Measurements from ENCODE around the gene KRT86.
"Not testable (repeated sequence)": the region's sequence is repeated elsewhere in the genome, so short reads cannot be mapped to it uniquely, and the experiment has no call there.

KRT86 gene

DNA sequence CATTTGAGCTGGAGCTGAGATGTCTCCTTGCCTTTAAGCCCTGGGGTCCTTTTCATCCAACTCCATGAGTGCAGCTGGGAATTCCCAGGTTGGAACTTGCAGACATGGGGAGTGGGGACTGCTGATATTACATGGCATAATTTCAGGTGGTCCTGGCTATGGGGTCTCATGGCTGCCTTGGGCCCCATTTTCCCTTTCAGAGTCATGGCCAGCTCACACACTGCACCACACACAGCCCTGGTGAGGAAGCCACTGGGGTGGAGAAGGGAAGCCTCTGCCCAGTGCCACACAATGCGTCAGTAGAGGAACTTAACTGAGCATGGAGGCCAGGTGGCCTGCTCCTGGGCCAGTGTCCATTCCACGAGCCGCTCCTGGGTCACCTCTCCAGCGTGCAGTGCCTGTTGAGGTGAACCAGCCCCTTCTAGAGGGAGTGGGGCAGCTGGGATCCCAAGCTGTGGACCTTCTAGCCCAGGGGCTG lies 17.3 kb upstream of the KRT86 start:
- no peak for DNase-seq (ENCODE audit: low read depth)
- no peak overlapping the region for H3K4me3 ChIP-seq (ENCODE audit: low read depth, low read length)
- TF ChIP-seq, protein P1, sequence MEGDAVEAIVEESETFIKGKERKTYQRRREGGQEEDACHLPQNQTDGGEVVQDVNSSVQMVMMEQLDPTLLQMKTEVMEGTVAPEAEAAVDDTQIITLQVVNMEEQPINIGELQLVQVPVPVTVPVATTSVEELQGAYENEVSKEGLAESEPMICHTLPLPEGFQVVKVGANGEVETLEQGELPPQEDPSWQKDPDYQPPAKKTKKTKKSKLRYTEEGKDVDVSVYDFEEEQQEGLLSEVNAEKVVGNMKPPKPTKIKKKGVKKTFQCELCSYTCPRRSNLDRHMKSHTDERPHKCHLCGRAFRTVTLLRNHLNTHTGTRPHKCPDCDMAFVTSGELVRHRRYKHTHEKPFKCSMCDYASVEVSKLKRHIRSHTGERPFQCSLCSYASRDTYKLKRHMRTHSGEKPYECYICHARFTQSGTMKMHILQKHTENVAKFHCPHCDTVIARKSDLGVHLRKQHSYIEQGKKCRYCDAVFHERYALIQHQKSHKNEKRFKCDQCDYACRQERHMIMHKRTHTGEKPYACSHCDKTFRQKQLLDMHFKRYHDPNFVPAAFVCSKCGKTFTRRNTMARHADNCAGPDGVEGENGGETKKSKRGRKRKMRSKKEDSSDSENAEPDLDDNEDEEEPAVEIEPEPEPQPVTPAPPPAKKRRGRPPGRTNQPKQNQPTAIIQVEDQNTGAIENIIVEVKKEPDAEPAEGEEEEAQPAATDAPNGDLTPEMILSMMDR (IDR thresholded peaks at IDR 0.05; ENCODE audit: insufficient read depth, low read depth, low read length, missing control alignments): no peak

DNA sequence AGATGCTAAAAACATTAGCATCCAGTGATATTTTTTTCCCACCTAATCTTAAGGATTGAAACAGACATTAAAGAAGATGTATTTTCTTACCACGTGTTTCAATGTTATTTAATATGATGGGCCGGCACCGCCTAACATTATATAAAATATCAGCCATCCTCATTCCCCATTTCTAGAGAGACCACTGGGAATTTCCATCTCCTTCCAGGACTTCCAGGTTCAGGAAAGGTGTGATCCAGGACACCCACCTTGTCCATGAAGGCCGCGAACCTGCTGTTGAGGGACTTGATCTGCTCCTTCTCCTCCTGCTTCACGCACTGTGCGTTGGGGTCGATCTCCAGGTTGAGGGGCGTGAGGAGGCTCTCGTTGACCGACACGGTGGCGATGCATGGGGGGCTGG lies 16.5 kb upstream of the KRT86 start:
- not testable (repeated sequence) for DNase-seq (ENCODE audit: low read depth); H3K4me3 ChIP-seq (ENCODE audit: low read depth, low read length)

DNA sequence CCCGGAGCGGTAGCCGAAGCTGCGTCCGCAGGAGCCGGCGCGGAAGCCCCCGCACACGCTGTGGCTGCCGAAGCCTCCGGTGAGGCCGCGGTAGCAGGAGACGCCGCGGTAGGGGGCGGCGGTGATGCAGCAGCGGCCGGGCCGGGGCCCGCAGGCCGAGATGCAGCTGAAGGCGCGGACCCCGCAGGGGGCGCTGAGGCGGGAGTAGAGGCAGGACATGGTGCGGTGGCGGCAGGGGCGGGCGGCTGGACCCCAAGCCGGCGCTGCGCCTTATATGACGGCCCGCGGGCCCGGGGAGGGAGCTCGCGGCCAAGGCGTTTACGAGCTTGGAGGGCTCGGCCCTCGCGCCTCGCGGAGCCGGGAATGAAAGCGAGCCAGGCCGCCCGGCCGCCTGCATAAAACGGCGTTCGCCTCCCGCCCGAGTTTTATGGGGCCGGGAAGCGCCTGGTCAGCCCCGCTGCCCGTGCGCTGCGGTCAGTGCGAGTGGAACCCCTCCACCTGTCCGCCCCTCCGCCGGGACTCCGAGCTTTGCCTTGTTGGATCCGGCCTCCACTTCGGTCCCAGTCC lies 16.0 kb upstream of the KRT86 start:
- no peak overlapping the region for H3K4me3 ChIP-seq (ENCODE audit: low read depth, low read length)
- DNase-seq (ENCODE audit: low read depth): no peak
- TF ChIP-seq, protein P1 (IDR thresholded peaks at IDR 0.05; ENCODE audit: insufficient read depth, low read depth, low read length, missing control alignments): no peak

DNA sequence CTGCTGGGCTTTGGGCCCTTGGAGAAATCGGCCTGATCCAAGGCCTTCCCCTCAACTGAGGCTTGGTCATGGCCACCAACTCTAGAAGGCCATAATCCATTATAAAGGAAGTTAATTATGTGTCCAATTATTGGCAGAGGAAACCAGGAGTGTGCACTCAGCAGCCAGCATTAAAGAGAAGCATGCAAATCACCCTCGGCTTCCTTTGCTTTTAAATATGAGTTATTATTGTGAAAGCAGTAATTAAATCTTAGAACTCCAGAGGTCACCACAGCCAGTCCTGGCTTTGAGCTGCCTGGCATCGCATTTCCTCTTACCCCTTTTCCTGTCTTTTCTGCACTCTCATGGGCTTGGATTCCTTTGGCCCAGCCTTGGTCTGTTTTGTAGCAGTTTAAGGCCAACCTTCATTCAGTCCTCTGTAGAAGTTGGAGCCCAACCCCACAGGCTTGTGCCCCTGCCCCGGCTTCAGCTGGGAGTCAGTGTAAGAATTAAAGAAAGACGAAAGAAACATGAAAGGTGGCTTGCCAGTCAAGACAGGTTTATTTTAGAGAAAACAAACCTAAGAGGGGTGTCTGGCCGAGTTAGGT lies 14.7 kb upstream of the KRT86 start:
- TF ChIP-seq, protein P1 (IDR thresholded peaks at IDR 0.05; ENCODE audit: insufficient read depth, low read depth, low read length, missing control alignments): no peak
- DNase-seq (ENCODE audit: low read depth): no peak
- no peak overlapping the region for H3K4me3 ChIP-seq (ENCODE audit: low read depth, low read length)

DNA sequence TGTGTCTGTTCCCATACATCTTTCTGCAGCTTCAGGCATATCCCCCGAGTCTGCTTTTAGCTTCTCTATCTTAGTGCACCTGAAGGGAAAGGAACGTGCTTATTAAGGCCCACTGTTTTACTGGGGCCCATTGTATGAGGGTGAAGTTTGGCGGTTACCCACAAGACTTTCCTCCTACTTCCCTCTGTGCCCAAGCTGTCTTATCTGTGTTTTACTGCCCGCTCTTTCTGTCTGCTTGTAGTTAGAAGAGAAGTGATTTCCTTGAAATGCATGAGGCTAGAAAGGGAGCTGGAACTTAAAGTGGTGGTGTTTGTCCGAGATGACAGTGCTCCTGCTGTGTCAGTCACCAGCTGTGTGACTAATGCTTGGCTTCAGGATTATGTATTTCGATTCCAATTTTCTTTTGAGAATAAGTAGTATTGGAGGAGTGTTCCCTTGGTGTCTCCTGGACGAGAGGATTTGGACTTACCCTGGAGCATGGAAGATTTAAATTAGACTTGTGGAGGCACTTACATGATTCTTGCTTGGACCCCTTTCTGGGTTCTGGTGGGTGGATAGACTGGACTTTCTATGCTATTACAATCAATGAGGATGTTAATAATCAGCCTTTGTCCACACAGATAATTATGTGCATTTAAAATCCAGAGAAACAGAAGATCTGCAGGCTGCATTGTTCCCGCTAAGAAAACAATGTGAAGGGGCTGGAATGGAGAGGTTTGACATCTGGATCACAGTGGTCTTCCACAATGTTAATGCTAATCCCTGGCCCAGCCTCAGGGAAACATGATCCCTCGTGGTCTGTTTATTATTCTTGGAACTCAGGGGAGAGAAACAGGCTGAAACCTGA lies 13.9 kb upstream of the KRT86 start:
- TF ChIP-seq, protein P1 (IDR thresholded peaks at IDR 0.05; ENCODE audit: insufficient read depth, low read depth, low read length, missing control alignments): no peak
- DNase-seq (ENCODE audit: low read depth): no peak
- no peak overlapping the region for H3K4me3 ChIP-seq (ENCODE audit: low read depth, low read length)

DNA sequence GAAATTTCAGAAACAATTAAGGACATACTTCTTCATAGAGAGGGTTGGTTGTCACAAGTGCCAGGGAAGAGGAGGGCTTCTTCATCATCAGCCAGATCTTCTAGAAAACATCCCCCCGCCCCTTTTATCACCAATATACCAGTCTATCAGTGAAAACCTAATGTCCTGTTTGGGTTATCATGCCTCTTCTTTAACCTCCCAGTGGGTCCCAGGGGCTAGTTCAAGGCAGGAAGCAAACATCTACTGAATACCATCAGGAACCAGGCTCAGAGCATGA lies 13.3 kb upstream of the KRT86 start:
- no peak for DNase-seq (ENCODE audit: low read depth)
- no peak overlapping the region for H3K4me3 ChIP-seq (ENCODE audit: low read depth, low read length)
- TF ChIP-seq, protein P1 (IDR thresholded peaks at IDR 0.05; ENCODE audit: insufficient read depth, low read depth, low read length, missing control alignments): no peak

DNA sequence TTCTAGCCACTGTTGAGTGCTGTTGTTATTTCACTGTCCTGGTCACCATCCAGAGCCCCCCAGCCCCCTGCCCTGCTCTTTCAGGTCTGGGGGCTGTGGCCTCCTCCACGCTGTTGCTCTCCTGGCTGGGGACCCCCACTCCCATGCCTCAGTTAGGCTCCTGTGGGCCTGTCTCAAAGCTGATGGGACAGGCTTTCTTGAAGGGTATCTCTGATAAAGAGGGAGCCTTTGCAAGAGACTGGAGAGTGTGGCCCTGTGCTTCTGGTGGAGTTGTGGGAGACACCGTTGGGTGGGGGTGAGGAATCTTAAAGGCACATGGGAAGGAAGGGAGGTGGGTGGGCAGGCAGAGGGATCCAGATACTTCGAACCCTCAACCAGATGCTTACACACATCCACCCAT lies 12.2 kb upstream of the KRT86 start:
- H3K4me3 ChIP-seq (ENCODE audit: low read depth, low read length): no peak overlapping the region
- TF ChIP-seq, protein P1 (IDR thresholded peaks at IDR 0.05; ENCODE audit: insufficient read depth, low read depth, low read length, missing control alignments): no peak
- DNase-seq (ENCODE audit: low read depth): no peak
